ENCODE measurements around the gene LDHD. TPM values are rescaled to one million over a fixed set of nuclear protein-coding genes. Genes with fewer than 3 reads are reported as not detected.

LDHD gene
- total RNA-seq, 1 donor from 2014 or later = 16.9 TPM

DNA sequence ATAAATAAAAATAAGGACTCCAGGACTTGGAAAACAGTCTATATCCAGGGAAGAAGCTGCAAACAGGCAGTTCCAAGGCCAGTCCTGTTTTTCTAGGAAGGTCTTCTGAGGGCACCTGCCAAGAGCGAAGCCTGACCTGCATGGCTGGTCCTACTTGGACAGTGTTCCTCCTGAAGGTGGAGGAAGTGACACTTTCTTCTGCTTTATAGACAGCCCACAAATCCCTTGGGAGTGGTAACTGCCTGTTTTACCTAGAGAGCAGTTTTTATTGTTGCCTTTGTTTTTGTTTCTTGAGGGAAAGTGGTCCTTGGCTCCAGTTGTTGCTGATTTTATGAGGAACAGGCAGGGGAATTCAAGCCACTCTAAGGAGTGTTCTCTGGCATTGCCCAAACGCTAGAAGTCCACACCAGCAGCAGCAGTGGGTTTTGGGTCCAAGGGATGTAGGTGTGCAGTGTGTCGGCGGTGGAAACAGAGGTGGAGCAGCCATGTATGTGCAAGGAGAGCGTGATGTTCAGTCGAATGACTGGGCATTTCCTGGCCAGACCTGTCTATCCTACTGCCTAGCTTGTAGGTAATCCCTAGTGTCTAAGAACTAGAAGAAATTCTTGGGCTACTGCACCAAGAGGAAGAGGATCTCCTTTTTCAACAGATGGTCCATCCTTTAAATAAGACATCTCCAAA, 35.3 kb downstream of the LDHD start:
- no peak for DNase-seq (ENCODE audit: low spot score)

DNA sequence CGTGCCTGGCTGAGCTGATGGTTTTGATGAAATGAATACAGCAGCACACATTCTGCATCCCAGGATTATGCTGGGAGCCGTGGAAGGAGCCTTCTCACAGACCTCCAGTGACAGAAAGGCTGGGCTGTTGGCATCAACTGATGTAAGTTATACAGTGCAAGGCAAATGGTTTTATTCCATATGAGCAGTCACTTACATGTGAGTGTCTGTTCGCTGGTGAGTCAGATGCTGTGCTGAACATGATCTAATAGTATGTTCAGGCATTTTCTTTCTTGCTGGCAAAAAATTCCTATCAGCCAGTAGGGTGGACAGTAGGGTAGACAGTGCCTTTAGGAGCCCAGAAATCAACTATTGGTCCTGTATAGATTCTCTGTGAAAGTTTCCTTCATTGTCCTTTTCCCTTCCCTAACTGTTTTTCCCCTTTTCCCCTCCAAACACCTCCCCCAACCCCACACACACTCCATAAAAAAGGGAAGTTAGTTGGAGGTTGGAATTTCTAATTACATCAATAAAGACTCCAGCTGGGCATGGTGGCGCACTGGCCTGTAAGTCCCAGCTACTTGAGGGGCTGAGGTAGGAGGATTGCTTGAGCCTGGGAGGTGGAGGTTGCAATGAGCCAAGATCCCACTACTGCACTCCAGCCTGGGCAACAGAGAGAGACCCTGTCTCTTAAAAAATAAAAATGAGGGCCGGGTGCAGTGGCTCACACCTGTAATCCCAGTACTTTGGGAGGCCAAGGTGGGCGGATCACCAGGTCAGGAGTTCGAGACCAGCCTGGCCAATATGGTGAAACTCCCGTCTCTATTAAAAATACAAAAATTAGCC, 36.2 kb downstream of the LDHD start:
- DNase-seq (ENCODE audit: low spot score) = no peak

DNA sequence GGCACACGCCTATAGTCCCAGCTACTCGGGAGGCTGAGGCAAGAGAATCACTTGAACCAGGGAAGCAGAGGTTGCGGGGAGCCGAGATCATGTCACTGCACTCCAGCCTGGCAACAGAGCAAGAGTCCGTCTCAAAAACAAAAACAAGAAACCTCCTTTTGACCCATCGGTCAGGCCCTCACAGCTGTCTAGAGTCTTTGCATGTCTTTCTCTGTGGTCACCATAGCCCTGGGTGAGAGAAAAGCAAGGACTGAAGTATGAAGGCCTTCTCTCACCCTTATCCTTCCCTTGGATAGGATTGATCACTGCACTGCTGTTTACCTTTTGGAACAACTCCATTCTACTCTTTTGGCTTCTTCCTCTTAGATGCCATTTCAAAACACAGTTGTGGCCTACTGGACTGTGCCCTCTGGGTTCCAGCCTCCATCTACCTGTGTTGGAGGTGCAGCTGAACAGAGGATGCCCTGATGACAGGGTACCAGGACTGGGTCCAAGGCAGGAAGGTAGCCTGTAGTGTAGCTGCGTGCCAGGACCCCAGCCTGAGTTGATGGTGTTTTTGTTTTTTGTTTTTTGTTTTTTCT, 37.1 kb downstream of the LDHD start:
- no peak for DNase-seq (ENCODE audit: low spot score)

GRCh38 chr16:75078886-75079285, 37.7 kb downstream of the LDHD start:
- DNase-seq (ENCODE audit: low spot score) = no peak

DNA sequence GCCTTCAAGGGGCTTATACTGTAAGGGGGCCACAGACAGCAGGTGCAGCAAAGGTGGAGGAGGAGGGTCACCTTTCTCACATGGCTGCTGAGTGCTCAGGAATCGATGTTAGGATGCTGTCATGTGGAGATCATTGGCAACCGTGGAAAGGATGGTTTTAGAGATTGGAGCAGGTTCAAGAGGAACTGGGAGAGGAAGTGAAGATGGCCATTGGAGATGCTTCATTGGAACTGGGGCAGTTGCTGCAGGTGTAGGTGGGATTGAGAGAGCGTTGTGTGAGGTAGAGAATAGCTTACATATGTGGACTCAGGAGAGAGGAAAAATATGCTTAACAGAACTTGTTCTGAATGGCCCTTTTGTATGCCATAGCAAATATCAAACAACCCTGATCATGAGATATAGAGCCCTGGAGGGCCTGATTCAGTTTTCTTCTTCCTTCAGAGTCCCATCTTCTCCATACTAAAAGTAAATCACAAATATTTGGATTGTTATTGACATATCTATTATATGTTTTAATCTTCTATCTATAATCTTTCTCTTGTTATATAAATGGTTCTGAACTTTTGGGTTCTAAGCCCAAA, 40.8 kb downstream of the LDHD start:
- DNase-seq (ENCODE audit: low spot score) = no peak

GRCh38 chr16:75074920-75075687, 41.5 kb downstream of the LDHD start:
- DNase-seq (ENCODE audit: low spot score) = no peak

GRCh38 chr16:75074304-75074793, 42.2 kb downstream of the LDHD start:
- DNase-seq (ENCODE audit: low spot score) = no peak

DNA sequence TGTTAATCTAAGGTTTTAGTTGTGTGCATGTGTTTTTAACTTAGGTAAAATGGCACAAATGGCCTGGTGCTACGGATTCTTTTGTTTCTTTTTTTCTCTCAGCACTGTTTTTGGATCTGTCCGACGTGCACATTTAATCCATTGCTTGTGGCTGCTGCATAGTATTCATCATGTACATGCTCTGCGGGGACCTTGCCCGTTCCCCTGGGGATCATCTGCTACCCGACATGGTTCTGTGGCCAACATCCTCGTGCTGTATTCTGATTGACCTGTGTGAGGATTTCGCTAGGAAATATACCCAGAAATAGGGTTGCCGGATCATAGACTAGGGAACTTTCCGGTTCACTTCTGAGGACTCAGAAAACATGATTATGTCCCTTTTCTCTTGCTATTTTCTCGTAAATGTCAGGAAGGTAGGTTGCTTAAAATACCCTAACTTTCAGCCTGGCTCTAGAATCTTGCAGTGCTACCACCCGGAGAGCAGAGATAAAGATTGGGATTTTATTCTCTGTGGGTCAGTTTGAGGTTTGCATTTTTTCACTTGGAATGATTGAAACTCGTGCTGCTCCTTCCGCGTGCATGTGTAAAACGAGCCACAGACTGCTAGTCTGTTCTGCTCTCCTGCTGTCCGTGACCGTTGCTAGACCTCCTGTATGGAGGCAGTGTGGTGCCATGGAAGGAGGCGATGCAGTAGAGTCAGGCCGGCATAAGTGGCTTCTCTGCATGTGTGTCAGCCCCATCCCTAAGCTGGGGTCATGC, 42.9 kb downstream of the LDHD start:
- no peak for DNase-seq (ENCODE audit: low spot score)

GRCh38 chr16:75072239-75072947, 44.2 kb downstream of the LDHD start:
- no peak for DNase-seq (ENCODE audit: low spot score)

DNA sequence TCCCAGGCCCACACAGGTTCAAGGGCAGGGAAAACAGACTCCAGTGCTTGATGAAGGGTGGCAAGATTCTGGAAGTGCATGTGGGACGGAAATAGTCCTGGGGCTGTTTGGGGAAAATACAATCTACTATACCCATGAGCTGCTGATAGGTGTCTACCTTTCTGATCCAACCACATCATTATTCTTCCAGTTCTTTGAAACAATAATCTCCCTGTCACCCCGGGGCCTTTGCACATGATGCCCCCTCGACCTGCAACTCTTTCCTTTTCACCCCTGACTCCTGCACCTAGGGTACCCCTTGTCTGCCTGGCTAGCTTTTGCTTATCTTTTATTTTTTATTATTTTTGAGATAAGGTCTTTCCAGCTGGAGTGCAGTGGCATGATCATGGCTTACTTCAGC, 45.0 kb downstream of the LDHD start:
- DNase-seq (ENCODE audit: low spot score) = no peak

DNA sequence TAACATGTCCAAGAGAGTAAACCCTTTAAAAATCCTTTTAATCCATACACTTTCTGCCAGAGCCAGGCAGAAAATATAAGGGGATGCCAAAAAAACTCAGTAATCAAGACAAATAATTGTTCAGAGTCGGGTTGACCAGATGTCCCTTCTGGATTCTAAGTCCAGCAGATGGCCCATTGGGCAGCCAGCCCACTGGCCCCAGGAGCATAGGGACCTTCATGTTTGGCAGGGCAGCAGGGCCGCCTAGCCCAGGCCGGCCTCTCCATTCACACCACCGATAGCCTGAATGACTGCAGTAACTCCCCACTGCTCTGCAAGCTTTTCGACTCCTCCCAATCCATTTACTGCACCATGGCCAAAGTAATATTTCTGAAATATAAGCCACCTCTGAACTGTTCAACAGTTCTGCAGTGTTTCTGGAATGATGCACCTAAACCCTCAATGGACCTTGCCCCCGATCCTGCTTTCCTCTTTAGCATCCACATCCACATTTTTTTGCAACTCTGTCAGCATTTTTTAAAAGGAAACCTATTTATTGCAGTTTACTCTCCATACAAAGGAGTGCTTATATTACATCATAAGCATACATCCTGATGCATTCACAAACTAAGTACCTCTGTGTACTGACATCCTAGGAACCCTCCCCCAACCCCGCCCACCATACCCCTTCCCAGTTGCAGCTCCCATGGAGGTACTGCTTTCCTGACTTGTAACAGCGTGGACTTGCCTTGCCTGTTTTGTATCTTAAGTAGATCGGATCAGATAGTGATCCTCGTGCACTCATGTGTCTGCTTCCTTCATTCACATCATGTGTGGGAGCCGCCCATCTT, 46.4 kb downstream of the LDHD start:
- DNase-seq (ENCODE audit: low spot score) = no peak

- no peak for DNase-seq (ENCODE audit: low spot score)
Observed at GRCh38 chr16:75068085-75069031, 48.2 kb downstream of the LDHD start.

- DNase-seq (ENCODE audit: low spot score) = no peak
Observed at GRCh38 chr16:75066861-75067447, 49.6 kb downstream of the LDHD start.

GRCh38 chr16:75065521-75066149, 50.9 kb downstream of the LDHD start:
- no peak for DNase-seq (ENCODE audit: low spot score)

- no peak for DNase-seq (ENCODE audit: low spot score)
Observed at GRCh38 chr16:75065149-75065505, 51.5 kb downstream of the LDHD start.

DNA sequence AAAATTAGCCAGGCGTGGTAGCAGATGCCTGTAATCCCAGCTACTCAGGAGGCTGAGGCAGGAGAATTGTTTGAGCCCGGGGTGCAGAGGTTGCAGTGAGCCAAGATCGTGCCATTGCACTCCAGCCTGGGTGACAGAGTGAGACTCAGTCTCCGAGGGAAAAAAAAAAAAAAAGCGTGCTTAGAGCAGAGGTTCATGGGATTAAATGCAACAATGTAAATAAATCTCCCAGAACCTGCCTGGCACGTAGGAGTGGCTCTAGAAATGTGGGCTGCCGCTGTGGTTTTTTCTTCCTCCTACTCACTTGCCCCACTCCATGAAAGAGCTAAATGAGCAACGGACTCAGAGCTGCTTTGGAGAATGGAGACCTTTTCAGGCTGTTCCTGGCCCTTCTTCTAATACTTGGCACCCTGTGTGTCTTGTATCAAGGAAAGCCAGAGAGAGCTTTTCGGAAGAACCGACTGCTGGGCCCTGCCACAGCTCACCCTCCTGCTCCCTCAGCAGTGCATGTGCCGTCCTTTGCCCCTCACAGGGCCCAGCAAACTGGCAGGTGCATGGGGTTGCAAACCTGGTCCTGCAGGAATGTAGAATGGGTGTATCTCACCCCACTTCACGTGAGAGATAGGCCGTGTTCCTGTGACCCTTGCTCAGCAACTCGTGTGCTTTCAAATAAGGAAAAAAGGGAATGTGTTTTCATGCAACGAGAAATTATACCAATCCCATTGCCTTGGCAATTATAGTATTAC, 52.0 kb downstream of the LDHD start:
- peak; percentile 63 for DNase-seq (ENCODE audit: low spot score)
